ENCODE data around the gene SBNO2. TPM values are rescaled to one million over a fixed set of nuclear protein-coding genes. Genes with fewer than 3 reads are reported as not detected.

SBNO2 gene
- polyA plus RNA-seq, 1 of the 3 experiments (the other 2 are of a cell fraction) = 18.3 TPM

DNA sequence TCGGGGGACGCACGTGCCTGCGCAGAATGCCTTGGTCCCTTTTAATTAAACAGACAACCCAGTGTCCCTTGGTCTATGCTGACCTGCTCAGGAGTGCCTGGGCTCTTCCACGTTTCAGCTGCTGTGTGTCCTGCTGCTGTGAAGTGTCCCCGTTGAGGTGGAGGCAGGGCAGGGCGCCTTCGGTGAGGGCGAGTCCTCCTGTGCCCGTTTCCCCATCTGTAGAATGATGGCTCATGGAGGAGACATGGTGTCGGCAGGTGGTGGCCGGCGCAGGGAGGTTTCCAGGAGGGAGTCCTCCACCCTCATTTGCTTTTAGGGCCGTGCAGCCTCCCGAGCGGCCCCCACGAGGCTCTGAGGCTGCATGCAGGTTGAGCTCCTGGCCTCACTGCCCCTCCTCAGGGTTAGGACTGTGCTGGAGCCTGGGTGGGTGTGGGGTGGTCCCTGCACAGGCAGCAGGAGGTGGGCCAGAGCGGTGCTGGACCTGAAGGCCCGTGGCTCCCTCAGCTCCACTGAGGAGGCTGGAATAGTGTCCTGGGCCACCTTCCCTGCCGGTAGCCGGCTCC, 40.3 kb upstream of the SBNO2 start:
- Histone ChIP-seq H3F3A (replicated peaks; ENCODE audit: insufficient read depth) (peaks cover 36% of the 10 kb centered on the region), H3K9me2 (no peaks in the 10 kb centered on the region), H2AFZ (ENCODE audit: low read depth) (no peak overlapping the region), H3K4me3 (ENCODE audit: low read depth in 2 of 2, low read length in 1 of 2) (no peak overlapping the region; a peak in 1 of 4 replicates), H3K27ac (ENCODE audit: low read depth in 2 of 2, low read length in 1 of 2) (peak overlapping the region; percentile 90 to 92), H4K20me1 (ENCODE audit: insufficient read depth) (peaks cover 9% of the 10 kb centered on the region; the same call in 1 of the 2 replicates), H3K4me2 (peak overlapping the region; percentile 79), H3K4me1 (ENCODE audit: control insufficient read depth in 1 of 2, insufficient read depth in 2 of 2, low read depth in 1 of 2, low read length in 1 of 2) (peaks cover 35 to 39% of the 10 kb centered on the region in 2 experiments; a peak in 3 of 4 replicates), H3K79me2 (ENCODE audit: insufficient read depth) (peaks cover 97% of the 10 kb centered on the region), H3K9me3 (no peaks in the 10 kb centered on the region), H3K9ac (peak overlapping the region; percentile 61; the same call in 1 of the 2 replicates), H3K27me3 (ENCODE audit: insufficient read depth) (no peaks in the 10 kb centered on the region), H3K36me3 (replicated peaks in 1 of 2; ENCODE audit: control insufficient read depth in 1 of 2, insufficient read depth in 2 of 2, low read length in 1 of 2) (peaks cover 4 to 11% of the 10 kb centered on the region in 2 experiments)
- ChIA-PET POLR2A (interaction anchor here (2.7 kb wide), 1 partner anchor 55 kb away, joined by 10 read pairs; the partner anchor contains the start of gene CIRBP), CTCF (interaction anchor here (0.7 to 5.5 kb wide), 10 partner anchors 8 to 150 kb away, joined by 3 to 43 read pairs (median 8); partner anchors contain the start of gene ATP5F1D)
- TF ChIP-seq FOXJ3 (CRISPR knock-in tag; IDR thresholded peaks at IDR 0.05) (no peak), GABPA (IDR thresholded peaks at IDR 0.05; ENCODE audit: low read depth) (no peak), IRF3 (IDR thresholded peaks at IDR 0.05; ENCODE audit: low read depth, low read length) (no peak), FOXM1 (IDR thresholded peaks at IDR 0.05; ENCODE audit: low read depth) (no peak), MEF2A (IDR thresholded peaks at IDR 0.05; ENCODE audit: borderline replicate concordance, low read depth) (no peak), JUND (IDR thresholded peaks at IDR 0.05) (no peak), YY1 (IDR thresholded peaks at IDR 0.05; ENCODE audit: low read depth) (no peak), RAD21 (IDR thresholded peaks at IDR 0.05; ENCODE audit: low read length) (no peak), USF2 (IDR thresholded peaks at IDR 0.05; ENCODE audit: borderline replicate concordance, low read depth, low read length) (no peak), CHD2 (IDR thresholded peaks at IDR 0.05; ENCODE audit: low read length, partially characterized antibody) (no peak), EZH2phosphoT487 (IDR thresholded peaks at IDR 0.05; ENCODE audit: borderline replicate concordance, low read depth) (no peak), RFX5 (IDR thresholded peaks at IDR 0.05; ENCODE audit: low read length) (no peak)
- 89% methylated on average over 8 of the region's 21 CpGs for WGBS (ENCODE audit: low lambda C conversion rate)
- DNase-seq = no peak

DNA sequence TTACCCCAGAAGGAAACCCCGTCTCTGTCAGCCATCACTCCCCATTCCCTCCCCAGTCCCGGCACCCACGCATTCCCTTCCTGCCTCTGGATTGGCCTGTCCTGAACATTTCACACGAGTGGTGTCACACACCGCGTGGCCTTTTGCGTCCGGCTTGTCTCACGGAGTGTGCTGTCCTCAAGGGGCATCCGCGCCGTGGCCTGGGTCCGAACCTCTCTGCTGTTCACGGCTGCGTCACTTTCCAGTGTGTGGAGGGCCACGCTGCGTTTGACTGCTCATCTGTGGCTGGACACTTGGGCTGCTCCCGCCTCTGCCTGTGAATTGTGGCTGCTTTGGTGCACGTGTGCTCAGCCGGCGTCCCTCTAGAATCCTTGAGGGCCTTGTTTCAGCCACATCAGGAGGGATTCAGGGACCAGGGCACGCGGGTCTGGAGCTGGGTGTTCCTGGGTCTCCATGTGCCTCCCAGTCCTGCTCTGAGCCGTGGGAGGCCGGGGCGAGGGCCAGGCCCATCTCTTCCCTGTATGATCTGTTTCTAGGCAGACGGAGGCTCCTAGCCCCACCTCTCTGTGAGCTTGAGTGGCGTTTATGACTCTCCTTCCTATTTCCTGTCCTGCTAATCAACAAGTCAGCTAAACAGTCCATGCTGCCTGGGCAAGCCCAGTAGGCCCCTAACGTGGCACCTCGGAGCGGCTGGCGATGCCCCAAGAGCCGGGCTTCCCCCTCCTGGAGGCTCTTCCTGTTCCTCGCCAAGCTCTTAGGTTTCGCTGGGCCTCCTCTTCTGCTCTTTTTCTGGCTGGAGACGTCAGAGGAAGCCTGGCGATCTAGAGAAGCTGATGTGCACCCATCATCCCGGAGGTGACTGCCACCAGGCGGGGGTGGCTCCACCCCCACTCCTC, 39.6 kb upstream of the SBNO2 start:
- H3K27ac ChIP-seq (ENCODE audit: low read depth in 2 of 2, low read length in 1 of 2) = peak overlapping the region; percentile 90 to 92
- no peaks in the 10 kb centered on the region for H3K9me2 ChIP-seq
- no peaks in the 10 kb centered on the region for H3K9me3 ChIP-seq
- H3K4me1 ChIP-seq (ENCODE audit: control insufficient read depth in 1 of 2, insufficient read depth in 2 of 2, low read depth in 1 of 2, low read length in 1 of 2) = peaks cover 35 to 39% of the 10 kb centered on the region in 2 experiments; a peak in 3 of 4 replicates
- peaks cover 36% of the 10 kb centered on the region for H3F3A ChIP-seq (replicated peaks; ENCODE audit: insufficient read depth)
- H3K4me3 ChIP-seq (ENCODE audit: low read depth in 2 of 2, low read length in 1 of 2) = 0 out of 4 replicates have a peak overlapping the region, but pooled peaks of 1 of the 2 experiments have one; percentile 13
- H2AFZ ChIP-seq (ENCODE audit: low read depth) = no peak overlapping the region
- H3K79me2 ChIP-seq (ENCODE audit: insufficient read depth) = peaks cover 99% of the 10 kb centered on the region
- peak overlapping the region; percentile 79 for H3K4me2 ChIP-seq
- H4K20me1 ChIP-seq (ENCODE audit: insufficient read depth) = peaks cover 12% of the 10 kb centered on the region
- ChIA-PET POLR2A (interaction anchor here (2.7 kb wide), 1 partner anchor 56 kb away, joined by 10 read pairs; the partner anchor contains the start of gene CIRBP), CTCF (interaction anchor here (0.7 to 5.5 kb wide), 11 partner anchors 9 to 149 kb away, joined by 3 to 43 read pairs (median 7); partner anchors contain the start of gene ATP5F1D)
- 64% methylated on average over 26 of the region's 39 CpGs for WGBS (ENCODE audit: low lambda C conversion rate)
- no peaks in the 10 kb centered on the region for H3K27me3 ChIP-seq (ENCODE audit: insufficient read depth)
- peaks cover 4 to 11% of the 10 kb centered on the region in 2 experiments for H3K36me3 ChIP-seq (replicated peaks in 1 of 2; ENCODE audit: control insufficient read depth in 1 of 2, insufficient read depth in 2 of 2, low read length in 1 of 2)
- peak overlapping the region; percentile 61 for H3K9ac ChIP-seq
- peak; percentile 57 for DNase-seq
- TF ChIP-seq SIN3A (IDR thresholded peaks at IDR 0.05; ENCODE audit: borderline replicate concordance, low read depth, low read length) (peak; percentile 70; the same call in 1 of the 2 replicates), CHD2 (IDR thresholded peaks at IDR 0.05; ENCODE audit: low read length, partially characterized antibody) (no peak), SMC3 (IDR thresholded peaks at IDR 0.05; ENCODE audit: low read depth, low read length) (no peak), NFIC (IDR thresholded peaks at IDR 0.05; ENCODE audit: borderline replicate concordance) (no peak), USF2 (IDR thresholded peaks at IDR 0.05; ENCODE audit: borderline replicate concordance, low read depth, low read length) (no peak), EZH2phosphoT487 (IDR thresholded peaks at IDR 0.05; ENCODE audit: borderline replicate concordance, low read depth) (no peak), FOSL2 (IDR thresholded peaks at IDR 0.05; ENCODE audit: borderline replicate concordance, low read depth) (no peak), RCOR1 (IDR thresholded peaks at IDR 0.05; ENCODE audit: low read length) (no peak), NRF1 (IDR thresholded peaks at IDR 0.05; ENCODE audit: low read depth, low read length) (no peak), MXI1 (IDR thresholded peaks at IDR 0.05; ENCODE audit: low read depth, low read length) (peak; percentile 56), ELF1 (IDR thresholded peaks at IDR 0.05) (no peak), EP300 (IDR thresholded peaks at IDR 0.05; ENCODE audit: borderline replicate concordance in 1 of 2, low read depth in 1 of 2, low read length in 1 of 2) (no peak)
- TF ChIP-seq, protein P1, sequence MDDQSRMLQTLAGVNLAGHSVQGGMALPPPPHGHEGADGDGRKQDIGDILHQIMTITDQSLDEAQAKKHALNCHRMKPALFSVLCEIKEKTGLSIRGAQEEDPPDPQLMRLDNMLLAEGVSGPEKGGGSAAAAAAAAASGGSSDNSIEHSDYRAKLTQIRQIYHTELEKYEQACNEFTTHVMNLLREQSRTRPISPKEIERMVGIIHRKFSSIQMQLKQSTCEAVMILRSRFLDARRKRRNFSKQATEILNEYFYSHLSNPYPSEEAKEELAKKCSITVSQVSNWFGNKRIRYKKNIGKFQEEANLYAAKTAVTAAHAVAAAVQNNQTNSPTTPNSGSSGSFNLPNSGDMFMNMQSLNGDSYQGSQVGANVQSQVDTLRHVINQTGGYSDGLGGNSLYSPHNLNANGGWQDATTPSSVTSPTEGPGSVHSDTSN (IDR thresholded peaks at IDR 0.05) = peak; percentile 88

All from SK-N-SH (cell line).